Hematopoietic multipotent progenitor cell treated with erythropoietin and hydrocortisone succinate and interleukin-3 and kit ligand, for 15 days (in vitro differentiated cells): Measurements from ENCODE around the gene ZNF521.
A peak's percentile ranks its signal among the peaks of the same experiment; 100 is the strongest.

Experiments
- DNase-seq: peaks from one replicate; pipeline ENCODE4 v3.0.0-alpha.2; 2015; ENCODE audit warnings: low spot score

The ZNF521 gene

GRCh38 chr18:25351777-25352628 lies at the start of gene ZNF521:
TSS of gene ZNF521 (minus strand) at chr18:25352166. CDS start at chr18:25350946, 1,220 bp downstream.
- DNase-seq = peak; percentile 58

GRCh38 chr18:25399554-25399953 lies 47.6 kb upstream of the ZNF521 start:
- no peak for DNase-seq

GRCh38 chr18:25392192-25392591 lies 40.2 kb upstream of the ZNF521 start:
- DNase-seq = no peak

GRCh38 chr18:25373432-25374179 lies 21.6 kb upstream of the ZNF521 start:
- no peak for DNase-seq

GRCh38 chr18:25370391-25370790 lies 18.4 kb upstream of the ZNF521 start:
- DNase-seq = no peak

- no peak for DNase-seq
These were observed 13.3 kb upstream of the ZNF521 start for GRCh38 chr18:25365242-25365641.

GRCh38 chr18:25364732-25365131 lies 12.8 kb upstream of the ZNF521 start:
- DNase-seq = no peak

GRCh38 chr18:25360301-25360899 lies 8.4 kb upstream of the ZNF521 start:
- DNase-seq = no peak

- DNase-seq = no peak
These were observed 1.1 kb upstream of the ZNF521 start for GRCh38 chr18:25353080-25353479.

- no peak for DNase-seq
These were observed 651 bp upstream of the ZNF521 start for GRCh38 chr18:25352629-25353005.

GRCh38 chr18:25351280-25351775 lies 638 bp downstream of the ZNF521 start:
- no peak for DNase-seq

GRCh38 chr18:25350489-25351251 lies 1.3 kb downstream of the ZNF521 start:
- no peak for DNase-seq

- no peak for DNase-seq
These were observed 2.0 kb downstream of the ZNF521 start for GRCh38 chr18:25349926-25350487.

- DNase-seq = no peak
These were observed 2.6 kb downstream of the ZNF521 start for GRCh38 chr18:25349131-25349925.

- no peak for DNase-seq
These were observed 3.4 kb downstream of the ZNF521 start for GRCh38 chr18:25348386-25349130.

- no peak for DNase-seq
These were observed 5.4 kb downstream of the ZNF521 start for GRCh38 chr18:25346561-25346960.

GRCh38 chr18:25345081-25345866 lies 6.7 kb downstream of the ZNF521 start:
- no peak for DNase-seq

- DNase-seq = no peak
These were observed 10.1 kb downstream of the ZNF521 start for GRCh38 chr18:25341831-25342230.

GRCh38 chr18:25340762-25341161 lies 11.2 kb downstream of the ZNF521 start:
- DNase-seq = no peak
